Endodermal cell (in vitro differentiated cells): ENCODE results near the gene GCK. TPM values are rescaled to one million over a fixed set of nuclear protein-coding genes. Genes with fewer than 3 reads are reported as not detected.

Source experiments
- DNase-seq: peaks from one replicate; pipeline ENCODE4 v3.0.0-alpha.2; 2017
- H3K27ac ChIP-seq: 2 replicates; pipeline ENCODE4 v1.5.1; 2013; ENCODE audit warnings: mild to moderate bottlenecking, low read depth, low read length, moderate library complexity
- H3K27me3 ChIP-seq: 2 replicates; pipeline ENCODE4 v1.6.1; 2013; ENCODE audit warnings: mild to moderate bottlenecking, low read length, moderate library complexity; ENCODE audit not compliant: insufficient read depth, control insufficient read depth, poor library complexity, severe bottlenecking
- H3K36me3 ChIP-seq: 2 replicates; pipeline ENCODE4 v1.7.0; 2013; ENCODE audit warnings: mild to moderate bottlenecking, low read length, moderate library complexity; ENCODE audit not compliant: control insufficient read depth, insufficient read depth
- H3K4me1 ChIP-seq: one replicate; pipeline ENCODE4 v1.7.0; 2013; ENCODE audit warnings: low read length; ENCODE audit not compliant: control insufficient read depth, insufficient read depth
- H3K4me3 ChIP-seq: 2 replicates; pipeline ENCODE4 v1.5.1; 2013; ENCODE audit warnings: mild to moderate bottlenecking, low read length, moderate library complexity
- H3K9ac ChIP-seq: 2 replicates; pipeline ENCODE4 v1.6.1; 2013; ENCODE audit warnings: mild to moderate bottlenecking, low read length, moderate library complexity; ENCODE audit not compliant: poor library complexity, severe bottlenecking; ENCODE audit errors: extremely low read depth
- H3K9me3 ChIP-seq: 2 replicates; pipeline ENCODE4 v1.6.1; 2013; ENCODE audit warnings: mild to moderate bottlenecking, low read length, moderate library complexity; ENCODE audit not compliant: control insufficient read depth
- H3K27ac Mint-ChIP-seq: 2 replicates; pipeline ENCODE4 v1.8.0; 2020; ENCODE audit warnings: mixed read lengths
- H3K27me3 Mint-ChIP-seq: 2 replicates; pipeline ENCODE4 v1.8.0; 2021; ENCODE audit warnings: mild to moderate bottlenecking, mixed read lengths; ENCODE audit not compliant: insufficient read depth
- H3K36me3 Mint-ChIP-seq: 2 replicates; pipeline ENCODE4 v1.8.0; 2020; ENCODE audit warnings: low read depth, mixed read lengths
- H3K4me1 Mint-ChIP-seq: 2 replicates; pipeline ENCODE4 v1.8.0; 2020; ENCODE audit warnings: mixed read lengths
- H3K4me3 Mint-ChIP-seq: 2 replicates; pipeline ENCODE4 v1.8.0; 2020; ENCODE audit warnings: mild to moderate bottlenecking, moderate library complexity, mixed read lengths
- H3K9me3 Mint-ChIP-seq: 2 replicates; pipeline ENCODE4 v1.8.0; 2020; ENCODE audit warnings: mild to moderate bottlenecking, mixed read lengths
- CTCF ChIP-seq: fragments of 200-600 bp; sonication (generic); conservative IDR thresholded peaks from 2 replicates; pipeline ENCODE4 v1.5.0; 2021; ENCODE audit warnings: antibody characterized with exemption, mild to moderate bottlenecking
- WGBS, 2 experiments: methylation state at CpG; one replicate each; pipeline versions ENCODE4 v1.1.5 to v1.1.7; 2013; ENCODE audit warnings: missing lambda C conversion rate in 2 of 2, mixed read lengths in 1 of 2; ENCODE audit not compliant: insufficient coverage in 1 of 2, insufficient read length in 1 of 2; 5-methylcytosine and 5-hydroxymethylcytosine counted together
- total RNA-seq, 2 donors: library from RNA; stranded (reverse); fragmentation: NEBNext Ultra II Directional in 1 of 2; extraction: Animal tissue kit (Norgen Biotek cat#: 25700) in 1 of 2; gene quantifications; 2 replicates in 1 of 2; 3 replicates in 1 of 2; pipeline ENCODE4 v1.2.1, GENCODE V29; 2021

GCK gene
- total RNA-seq, 2 donors from 2014 or later, result 0.29 to 0.48 TPM

- Mint-ChIP-seq H3K4me1 (peaks cover 1% of the 10 kb centered on the region), H3K36me3 (no peaks in the 10 kb centered on the region), H3K9me3 (no peaks in the 10 kb centered on the region), H3K4me3 (no peak overlapping the region), H3K27me3 (peaks cover 8% of the 10 kb centered on the region), H3K27ac (no peak overlapping the region)
- DNase-seq, result no peak
- H3K36me3 ChIP-seq, result no peaks in the 10 kb centered on the region
- no peak overlapping the region for H3K4me3 ChIP-seq
- H3K27ac ChIP-seq, result no peak overlapping the region
- no peak overlapping the region for H3K9ac ChIP-seq
- H3K27me3 ChIP-seq, result no peaks in the 10 kb centered on the region
- H3K9me3 ChIP-seq, result no peaks in the 10 kb centered on the region
- no peak for TF ChIP-seq CTCF
- WGBS, 2 experiments, result 89 to 96% methylated on average over 4 to 8 of the region's 9 CpGs
- no peaks in the 10 kb centered on the region for H3K4me1 ChIP-seq
Measured at GRCh38 chr7:44097064-44097932, 91.9 kb downstream of the GCK start.

- no peak for DNase-seq
- Histone ChIP-seq H3K4me3 (no peak overlapping the region), H3K36me3 (no peaks in the 10 kb centered on the region), H3K9me3 (no peaks in the 10 kb centered on the region), H3K27me3 (no peaks in the 10 kb centered on the region), H3K4me1 (no peaks in the 10 kb centered on the region), H3K27ac (no peak overlapping the region), H3K9ac (no peak overlapping the region)
- WGBS, 2 experiments, result 84 to 86% methylated on average over 4 to 8 of the region's 8 CpGs
- Mint-ChIP-seq H3K4me1 (peaks cover 4% of the 10 kb centered on the region), H3K36me3 (no peaks in the 10 kb centered on the region), H3K4me3 (no peak overlapping the region), H3K27ac (no peak overlapping the region), H3K9me3 (no peaks in the 10 kb centered on the region), H3K27me3 (peaks cover 6% of the 10 kb centered on the region)
- no peak for TF ChIP-seq CTCF
Measured at GRCh38 chr7:44096326-44096881, 92.8 kb downstream of the GCK start.

- Histone ChIP-seq H3K27ac (no peak overlapping the region), H3K9ac (no peak overlapping the region), H3K4me3 (no peak overlapping the region), H3K9me3 (no peaks in the 10 kb centered on the region), H3K27me3 (no peaks in the 10 kb centered on the region), H3K4me1 (no peaks in the 10 kb centered on the region), H3K36me3 (no peaks in the 10 kb centered on the region)
- no peak overlapping the region for H3K4me3 Mint-ChIP-seq
- DNase-seq, result no peak
- H3K4me1 Mint-ChIP-seq, result peaks cover 4% of the 10 kb centered on the region
- H3K36me3 Mint-ChIP-seq, result no peaks in the 10 kb centered on the region
- WGBS, 2 experiments, result 95 to 100% methylated on average over 2 to 3 of the region's 3 CpGs
- H3K27me3 Mint-ChIP-seq, result peaks cover 6% of the 10 kb centered on the region
- no peaks in the 10 kb centered on the region for H3K9me3 Mint-ChIP-seq
- TF ChIP-seq CTCF, result no peak
- H3K27ac Mint-ChIP-seq, result no peak overlapping the region
Measured at GRCh38 chr7:44095781-44096180, 93.5 kb downstream of the GCK start.
